ENCODE results near the gene LBHD2.

The LBHD2 gene

GRCh38 chr14:103061482-103061976 is 22.5 kb upstream of the LBHD2 start:
- no peak overlapping the region for H3K4me3 ChIP-seq (replicated peaks; ENCODE audit: low read depth, low read length)
- DNase-seq (ENCODE audit: extremely low read depth, low read depth) = no peak
- TF ChIP-seq CTCF (IDR thresholded peaks at IDR 0.05; ENCODE audit: low read depth, low read length, missing control alignments) = no peak

GRCh38 chr14:103064436-103064835 is 19.6 kb upstream of the LBHD2 start:
- TF ChIP-seq CTCF (IDR thresholded peaks at IDR 0.05; ENCODE audit: low read depth, low read length, missing control alignments) = no peak
- no peak for DNase-seq (ENCODE audit: extremely low read depth, low read depth)
- H3K4me3 ChIP-seq (replicated peaks; ENCODE audit: low read depth, low read length) = no peak overlapping the region

- no peak overlapping the region for H3K4me3 ChIP-seq (replicated peaks; ENCODE audit: low read depth, low read length)
- DNase-seq (ENCODE audit: extremely low read depth, low read depth) = no peak
- TF ChIP-seq CTCF (IDR thresholded peaks at IDR 0.05; ENCODE audit: low read depth, low read length, missing control alignments) = no peak
Observed at GRCh38 chr14:103064978-103065377, 19.0 kb upstream of the LBHD2 start.

- no peak for TF ChIP-seq CTCF (IDR thresholded peaks at IDR 0.05; ENCODE audit: low read depth, low read length, missing control alignments)
- DNase-seq (ENCODE audit: extremely low read depth, low read depth) = no peak
- H3K4me3 ChIP-seq (replicated peaks; ENCODE audit: low read depth, low read length) = no peak overlapping the region
Observed at GRCh38 chr14:103065861-103066260, 18.1 kb upstream of the LBHD2 start.

GRCh38 chr14:103066399-103066798 is 17.6 kb upstream of the LBHD2 start:
- no peak for TF ChIP-seq CTCF (IDR thresholded peaks at IDR 0.05; ENCODE audit: low read depth, low read length, missing control alignments)

GRCh38 chr14:103067231-103067954 is 16.6 kb upstream of the LBHD2 start:
- no peak overlapping the region for H3K4me3 ChIP-seq (replicated peaks; ENCODE audit: low read depth, low read length)
- no peak for DNase-seq (ENCODE audit: extremely low read depth, low read depth)
- TF ChIP-seq CTCF (IDR thresholded peaks at IDR 0.05; ENCODE audit: low read depth, low read length, missing control alignments) = no peak

More at GRCh38 chr14:103066399-103066798, 17.6 kb upstream of the LBHD2 start:
- no peak for DNase-seq (ENCODE audit: extremely low read depth, low read depth)
- H3K4me3 ChIP-seq (replicated peaks; ENCODE audit: low read depth, low read length) = no peak overlapping the region
